CD4-positive, alpha-beta memory T cell (primary cell): ENCODE data around the gene POP7. TPM values are rescaled to one million over a fixed set of nuclear protein-coding genes. Genes with fewer than 3 reads are reported as not detected.
"Not testable (repeated sequence)": the region's sequence is repeated elsewhere in the genome, so short reads cannot be mapped to it uniquely, and the experiment has no call there.

ENCODE experiments used
- CTCF ChIA-PET: fragments of 350-600 bp; sonication (Branson Sonifier 250); formaldehyde crosslinking; loops from one replicate; lab custom pipeline; 2021; ENCODE audit warnings: inconsistent platforms; ENCODE audit not compliant: partially characterized antibody; lab: Charles Lee
- POLR2A ChIA-PET: fragments of 350-600 bp; sonication (Branson Sonifier 250); formaldehyde crosslinking; loops from one replicate; lab custom pipeline; 2021; ENCODE audit not compliant: partially characterized antibody; lab: Charles Lee
- DNase-seq, 5 donors: peaks; one replicate each; pipeline versions ENCODE4 v3.0.0 to v3.0.0-alpha.2; 2020 to 2022; ENCODE audit warnings: mixed read lengths in 1 of 5
- H3K27ac ChIP-seq: one replicate; pipeline ENCODE4 v1.7.0; 2013; ENCODE audit warnings: low read depth, low read length
- H3K27me3 ChIP-seq: 2 replicates; pipeline ENCODE4 v1.7.0; 2013; ENCODE audit warnings: mild to moderate bottlenecking, low read length, moderate library complexity; ENCODE audit not compliant: insufficient read depth
- H3K36me3 ChIP-seq: 2 replicates; pipeline ENCODE4 v1.7.0; 2013; ENCODE audit warnings: mild to moderate bottlenecking, low read length, moderate library complexity; ENCODE audit not compliant: insufficient read depth
- H3K4me1 ChIP-seq: 2 replicates; pipeline ENCODE4 v1.7.0; 2013; ENCODE audit warnings: mild to moderate bottlenecking, low read length, moderate library complexity; ENCODE audit not compliant: insufficient read depth
- H3K4me3 ChIP-seq, 2 donors: one replicate each; pipeline ENCODE4 v1.7.0; 2013; ENCODE audit warnings: low read length in 2 of 2, mild to moderate bottlenecking in 1 of 2
- H3K9me3 ChIP-seq, 2 donors: one replicate each; pipeline ENCODE4 v1.7.0; 2013; ENCODE audit warnings: low read length in 2 of 2, control low read depth in 1 of 2; ENCODE audit not compliant: control insufficient read depth in 1 of 2
- H3K27ac Mint-ChIP-seq, 7 donors: one replicate each; pipeline ENCODE4 v1.8.0; 2020 to 2021; ENCODE audit warnings: mixed read lengths in 7 of 7, mild to moderate bottlenecking in 6 of 7, inconsistent platforms in 3 of 7, moderate library complexity in 3 of 7
- H3K27me3 Mint-ChIP-seq, 2 donors: one replicate each; pipeline ENCODE4 v1.8.0; 2020 to 2021; ENCODE audit warnings: mixed read lengths in 2 of 2
- H3K36me3 Mint-ChIP-seq, 2 donors: one replicate each; pipeline ENCODE4 v1.8.0; 2020 to 2021; ENCODE audit warnings: mixed read lengths in 2 of 2, inconsistent platforms in 1 of 2, mild to moderate bottlenecking in 1 of 2
- H3K4me1 Mint-ChIP-seq, 4 donors: one replicate each; pipeline ENCODE4 v1.8.0; 2020 to 2021; ENCODE audit warnings: mixed read lengths in 4 of 4, mild to moderate bottlenecking in 1 of 4
- H3K4me3 Mint-ChIP-seq, 8 donors: one replicate each; pipeline ENCODE4 v1.8.0; 2020 to 2021; ENCODE audit warnings: mixed read lengths in 8 of 8, mild to moderate bottlenecking in 7 of 8, moderate library complexity in 6 of 8, inconsistent platforms in 3 of 8
- H3K9me3 Mint-ChIP-seq, 8 donors: one replicate each; pipeline ENCODE4 v1.8.0; 2020 to 2021; ENCODE audit warnings: mixed read lengths in 8 of 8, mild to moderate bottlenecking in 5 of 8, inconsistent platforms in 3 of 8, moderate library complexity in 1 of 8
- intact Hi-C: fragments of 100-400 bp; cut with micrococcal nuclease; formaldehyde crosslinking; loops from one replicate; pipeline ENCODE4 v1.15.1; 2023
- polyA plus RNA-seq, 2 donors: library from polyadenylated mRNA; unstranded; fragments of 300-500 nt; fragmentation: Illumina TruSeq; gene quantifications; one replicate each; pipeline ENCODE4 v1.2.3, GENCODE V29; 2021
- total RNA-seq, 2 experiments: library from RNA; stranded (reverse); gene quantifications; one replicate each; pipeline ENCODE4 v1.2.3, GENCODE V29; 2021

The POP7 gene
- total and polyA plus RNA-seq, 4 experiments from 2014 or later = 14.6 to 49.9 (median 29.8) TPM

DNA sequence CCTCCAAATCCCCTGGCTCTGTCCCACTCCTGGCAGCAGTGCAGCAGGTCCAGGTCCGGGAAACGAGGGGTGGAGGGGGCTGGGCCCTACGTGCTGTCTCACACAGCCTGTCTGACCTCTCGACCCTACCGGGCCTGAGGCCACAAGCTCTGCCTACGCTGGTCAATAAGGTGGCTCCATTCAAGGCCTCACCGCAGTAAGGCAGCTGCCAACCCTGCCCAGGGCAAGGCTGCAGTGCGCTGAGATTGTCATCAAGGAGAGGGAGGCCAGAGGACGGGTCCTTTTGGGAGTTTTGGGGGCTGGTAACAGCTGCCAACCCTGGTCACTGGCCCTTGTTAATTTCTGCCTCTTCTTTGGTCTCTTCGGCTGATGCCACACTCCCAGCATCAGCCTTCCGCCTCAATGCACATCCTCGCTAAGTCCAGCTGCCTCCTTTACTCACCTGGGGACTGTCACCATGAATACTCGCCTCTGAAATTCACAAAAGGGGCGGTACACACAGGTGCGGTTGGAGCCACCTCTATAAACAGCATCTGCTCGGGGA lies 17.9 kb downstream of the POP7 start:
- intact Hi-C loops = no loop called here
- H3K36me3 Mint-ChIP-seq = peaks cover 0 to 4% of the 10 kb centered on the region in 2 donors
- peaks cover 0 to 4% (median 3%) of the 10 kb centered on the region in 4 donors for H3K4me1 Mint-ChIP-seq
- H3K27ac ChIP-seq = no peak overlapping the region
- peaks cover 0 to 12% (median 4%) of the 10 kb centered on the region in 8 donors for H3K9me3 Mint-ChIP-seq
- H3K4me3 ChIP-seq = no peak overlapping the region
- ChIA-PET POLR2A (no interaction called here), CTCF (interaction anchor here (1.3 to 5.1 kb wide), 4 partner anchors 18 to 165 kb away, joined by 3 to 47 read pairs (median 24); partner anchors contain the start of gene POP7)
- DNase-seq = no peak
- peaks cover 22 to 44% of the 10 kb centered on the region in 2 donors for H3K27me3 Mint-ChIP-seq
- H3K4me1 ChIP-seq = peaks cover 5% of the 10 kb centered on the region
- H3K4me3 Mint-ChIP-seq = no peak overlapping the region
- H3K27ac Mint-ChIP-seq = no peak overlapping the region
- H3K27me3 ChIP-seq = peaks cover 8% of the 10 kb centered on the region
- H3K36me3 ChIP-seq = no peaks in the 10 kb centered on the region
- no peaks in the 10 kb centered on the region for H3K9me3 ChIP-seq

DNA sequence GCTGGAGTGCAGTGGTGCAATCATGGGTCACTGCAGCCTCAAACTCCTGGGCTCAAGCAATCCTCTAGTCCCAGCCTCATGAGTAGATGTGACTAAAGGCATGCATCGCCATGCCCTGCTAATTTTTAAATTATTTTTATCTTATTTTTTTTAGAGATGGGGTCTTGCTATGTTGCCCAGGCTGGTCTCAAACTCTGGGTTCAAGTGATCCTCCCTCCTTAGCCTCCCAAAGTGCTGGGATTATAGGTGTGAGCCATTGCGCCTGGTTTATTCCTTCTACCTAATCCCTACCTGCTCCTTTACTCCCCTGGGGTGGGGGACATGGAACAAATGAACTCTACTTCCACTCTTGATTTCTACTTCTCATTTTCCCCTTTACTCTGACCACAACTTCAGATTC lies 18.4 kb downstream of the POP7 start:
- peaks cover 20 to 41% of the 10 kb centered on the region in 2 donors for H3K27me3 Mint-ChIP-seq
- H3K27me3 ChIP-seq, H3K4me3 Mint-ChIP-seq, H3K27ac Mint-ChIP-seq, H3K36me3 ChIP-seq, H3K9me3 ChIP-seq, H3K9me3 Mint-ChIP-seq, intact Hi-C loops, H3K4me1 Mint-ChIP-seq, H3K4me1 ChIP-seq, DNase-seq, POLR2A ChIA-PET, H3K4me3 ChIP-seq, H3K27ac ChIP-seq, H3K36me3 Mint-ChIP-seq: not testable (repeated sequence)
- CTCF ChIA-PET = interaction anchor here (0.6 to 5.1 kb wide), 6 partner anchors 19 to 483 kb away, joined by 3 to 47 read pairs (median 6); partner anchors contain the start of genes POP7 and SLC12A9

GRCh38 chr7:100726996-100727761 lies 21.3 kb downstream of the POP7 start:
- intact Hi-C loops = no loop called here
- H3K4me1 ChIP-seq = peaks cover 5% of the 10 kb centered on the region
- H3K9me3 Mint-ChIP-seq = no peaks in the 10 kb centered on the region
- H3K36me3 ChIP-seq = no peaks in the 10 kb centered on the region
- H3K4me3 Mint-ChIP-seq = no peak overlapping the region
- H3K36me3 Mint-ChIP-seq = no peaks in the 10 kb centered on the region
- no peak overlapping the region for H3K27ac ChIP-seq
- H3K27me3 Mint-ChIP-seq = peaks cover 12 to 22% of the 10 kb centered on the region in 2 donors
- H3K4me1 Mint-ChIP-seq = peaks cover 0 to 4% (median 3%) of the 10 kb centered on the region in 4 donors
- H3K27me3 ChIP-seq = no peaks in the 10 kb centered on the region
- no peak for DNase-seq
- no peaks in the 10 kb centered on the region for H3K9me3 ChIP-seq
- POLR2A ChIA-PET = no interaction called here
- CTCF ChIA-PET = interaction anchor here (0.8 to 5.1 kb wide), 8 partner anchors 8 to 163 kb away, joined by 3 to 47 read pairs (median 4); partner anchors contain the start of genes PCOLCE and POP7
- H3K27ac Mint-ChIP-seq = no peak overlapping the region
- H3K4me3 ChIP-seq = no peak overlapping the region

DNA sequence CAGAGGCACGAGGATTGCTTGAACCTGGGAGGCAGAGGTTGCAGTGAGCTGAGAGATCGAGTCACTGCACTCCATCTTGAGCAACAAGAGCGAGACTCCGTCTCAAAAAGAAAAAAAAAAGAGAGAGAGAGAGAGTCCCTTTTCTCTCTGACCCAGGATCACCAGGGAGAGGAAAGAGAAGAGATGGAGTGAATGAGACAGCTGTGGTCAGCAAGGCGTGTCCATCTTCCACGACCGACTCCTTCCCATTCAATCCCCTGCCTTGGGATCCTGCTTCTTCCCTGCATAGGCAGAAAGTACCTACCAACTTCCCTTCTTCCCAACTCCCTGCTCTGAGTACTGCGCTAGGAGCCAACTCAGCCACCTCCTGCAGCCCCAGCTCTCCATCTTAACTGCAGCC lies 22.3 kb downstream of the POP7 start:
- intact Hi-C loops = loop anchor here (2.0 kb wide), 1 partner anchor 15 kb away; no protein-coding TSS in a partner anchor
- H3K9me3 ChIP-seq = no peaks in the 10 kb centered on the region
- H3K27me3 Mint-ChIP-seq = peaks cover 13 to 16% of the 10 kb centered on the region in 2 donors
- peaks cover 0 to 4% (median 3%) of the 10 kb centered on the region in 4 donors for H3K4me1 Mint-ChIP-seq
- H3K27ac ChIP-seq = no peak overlapping the region
- H3K4me3 ChIP-seq = no peak overlapping the region
- H3K9me3 Mint-ChIP-seq = no peaks in the 10 kb centered on the region
- no peak overlapping the region for H3K27ac Mint-ChIP-seq
- ChIA-PET POLR2A (no interaction called here), CTCF (interaction anchor here (0.9 to 2.3 kb wide), 3 partner anchors 11 to 164 kb away, joined by 3 to 16 read pairs (median 3); partner anchors contain the start of gene POP7)
- no peaks in the 10 kb centered on the region for H3K36me3 ChIP-seq
- H3K36me3 Mint-ChIP-seq = no peaks in the 10 kb centered on the region
- no peak for DNase-seq
- H3K4me1 ChIP-seq = peaks cover 5% of the 10 kb centered on the region
- H3K4me3 Mint-ChIP-seq = no peak overlapping the region
- H3K27me3 ChIP-seq = no peaks in the 10 kb centered on the region

GRCh38 chr7:100730136-100730800 lies 24.3 kb downstream of the POP7 start:
- Histone ChIP-seq H3K9me3 (no peaks in the 10 kb centered on the region), H3K4me1 (peaks cover 2% of the 10 kb centered on the region), H3K27me3 (no peaks in the 10 kb centered on the region), H3K36me3 (no peaks in the 10 kb centered on the region), H3K27ac (no peak overlapping the region), H3K4me3 (no peak overlapping the region)
- ChIA-PET CTCF (interaction anchor here (0.9 kb wide), 1 partner anchor 13 kb away, joined by 3 read pairs; no protein-coding TSS in a partner anchor), POLR2A (no interaction called here)
- Mint-ChIP-seq H3K4me3 (no peak overlapping the region), H3K27ac (no peak overlapping the region), H3K27me3 (peaks cover 11 to 15% of the 10 kb centered on the region in 2 donors), H3K9me3 (no peaks in the 10 kb centered on the region), H3K4me1 (peaks cover 0 to 2% (median under 1%) of the 10 kb centered on the region in 4 donors), H3K36me3 (no peaks in the 10 kb centered on the region)
- no peak for DNase-seq
- intact Hi-C loops = no loop called here

GRCh38 chr7:100731937-100732636 lies 26.2 kb downstream of the POP7 start:
- Mint-ChIP-seq H3K36me3 (no peaks in the 10 kb centered on the region), H3K9me3 (no peaks in the 10 kb centered on the region), H3K4me3 (no peak overlapping the region), H3K4me1 (peaks cover 0 to 2% (median 0%) of the 10 kb centered on the region in 4 donors), H3K27me3 (peaks cover 10 to 15% of the 10 kb centered on the region in 2 donors), H3K27ac (no peak overlapping the region)
- no peak overlapping the region for H3K4me3 ChIP-seq
- ChIA-PET CTCF (interaction anchor here (1.2 to 1.5 kb wide), 2 partner anchors 26 to 161 kb away, joined by 3 to 4 read pairs; partner anchors contain the start of gene POP7), POLR2A (no interaction called here)
- H3K36me3 ChIP-seq = no peaks in the 10 kb centered on the region
- intact Hi-C loops = no loop called here
- H3K27ac ChIP-seq = no peak overlapping the region
- DNase-seq = no peak
- no peaks in the 10 kb centered on the region for H3K9me3 ChIP-seq
- no peaks in the 10 kb centered on the region for H3K27me3 ChIP-seq
- no peaks in the 10 kb centered on the region for H3K4me1 ChIP-seq
